Measurements from ENCODE around the gene NEK1.
"Not testable (repeated sequence)": the region's sequence is repeated elsewhere in the genome, so short reads cannot be mapped to it uniquely, and the experiment has no call there.

Gene NEK1

GRCh38 chr4:169601016-169601771, 11.2 kb downstream of the NEK1 start:
- DNase-seq (ENCODE audit: low spot score) = no peak

DNA sequence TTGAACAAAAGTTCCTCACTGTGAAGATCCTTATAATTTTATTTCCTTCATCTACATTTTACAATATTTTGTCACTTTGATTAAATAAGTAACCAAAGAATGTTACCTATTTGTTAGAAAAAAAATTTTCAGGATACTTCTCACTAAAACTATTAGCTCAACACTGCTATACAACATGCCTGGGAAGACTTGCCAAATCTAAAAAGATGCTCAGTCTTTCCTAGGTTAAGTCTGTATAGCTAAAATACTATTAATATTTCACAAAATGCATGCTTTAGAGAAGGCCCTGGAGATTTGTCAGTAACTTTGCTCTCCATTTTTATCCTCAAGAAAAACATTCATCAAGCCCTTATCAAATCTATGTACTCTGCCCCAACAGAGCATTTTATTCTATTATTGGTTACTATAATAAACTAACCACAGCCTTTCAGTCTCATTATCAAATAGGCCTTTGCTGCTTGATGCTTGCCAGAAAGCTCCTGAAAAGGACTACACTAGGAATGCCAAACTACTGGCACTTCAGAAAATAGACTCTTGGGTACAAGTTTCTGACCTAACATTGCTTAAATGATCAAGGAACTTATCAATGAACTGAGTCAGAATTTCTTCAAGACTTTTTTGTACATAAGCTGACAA, 17.7 kb downstream of the NEK1 start:
- DNase-seq (ENCODE audit: low spot score) = no peak

- no peak for DNase-seq (ENCODE audit: low spot score)
Observed at GRCh38 chr4:169593050-169593560, 19.3 kb downstream of the NEK1 start.

DNA sequence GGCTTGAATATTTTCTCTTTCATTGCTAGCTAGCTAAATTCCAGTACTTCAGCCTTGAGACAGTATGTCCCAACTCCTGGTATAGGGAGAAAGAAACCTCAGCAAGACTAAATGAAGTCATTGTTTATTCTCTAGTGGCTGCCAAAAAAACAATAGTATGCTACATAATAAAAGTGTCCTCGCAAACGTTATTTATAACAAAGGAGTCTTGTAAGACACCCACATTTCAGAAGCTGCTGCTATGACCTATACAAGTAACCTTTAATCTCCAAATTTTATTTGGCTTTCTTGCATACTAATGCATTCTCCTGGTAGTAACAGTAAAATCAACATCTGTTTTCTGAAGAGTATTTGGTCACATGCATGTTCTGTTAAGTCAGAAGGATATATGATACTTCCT, 28.8 kb downstream of the NEK1 start:
- DNase-seq (ENCODE audit: low spot score) = peak; percentile 64

GRCh38 chr4:169582706-169583105, 29.7 kb downstream of the NEK1 start:
- DNase-seq (ENCODE audit: low spot score) = no peak

DNA sequence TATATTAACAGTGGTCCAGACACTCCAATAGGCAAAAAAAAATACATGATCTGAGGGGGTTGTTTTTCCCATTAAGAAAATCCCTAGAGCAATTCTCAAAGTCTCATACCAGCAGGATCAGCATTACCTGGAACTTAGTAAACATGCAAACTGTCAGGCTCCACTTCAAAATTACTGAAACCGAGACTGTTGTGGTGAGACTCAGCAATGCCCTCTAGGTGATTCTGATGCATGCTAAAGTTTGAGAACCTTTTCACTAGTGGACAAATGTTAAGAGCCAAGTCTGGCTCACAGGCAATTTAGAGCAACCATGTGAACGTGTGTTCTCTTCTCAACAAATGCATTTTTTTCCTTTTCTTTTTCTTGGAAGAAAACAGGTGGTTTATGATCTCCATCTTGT, 30.2 kb downstream of the NEK1 start:
- no peak for DNase-seq (ENCODE audit: low spot score)

DNA sequence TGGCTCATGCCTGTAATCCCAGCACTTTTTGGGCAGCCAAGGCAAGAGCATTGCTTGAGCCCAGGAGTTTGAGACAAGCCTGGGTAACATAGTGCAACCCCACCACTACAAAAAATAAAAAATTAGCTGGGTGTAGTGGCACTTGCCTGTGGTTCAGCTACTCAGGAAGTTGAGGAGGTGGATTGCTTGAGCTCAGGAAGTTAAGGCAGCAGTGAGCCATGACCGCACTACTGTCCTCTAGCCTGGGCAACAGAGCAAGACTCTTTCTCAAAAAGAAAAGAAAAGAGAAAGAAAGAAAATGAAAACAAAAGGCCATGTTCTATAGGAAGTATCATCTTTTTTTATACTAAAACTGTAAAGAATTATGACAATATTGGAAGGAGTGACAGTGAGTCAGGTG, 38.5 kb downstream of the NEK1 start:
- no peak for DNase-seq (ENCODE audit: low spot score)

- DNase-seq (ENCODE audit: low spot score) = no peak
Observed at GRCh38 chr4:169571435-169571834, 40.9 kb downstream of the NEK1 start.

GRCh38 chr4:169571012-169571411, 41.4 kb downstream of the NEK1 start:
- not testable (repeated sequence) for DNase-seq (ENCODE audit: low spot score)

DNA sequence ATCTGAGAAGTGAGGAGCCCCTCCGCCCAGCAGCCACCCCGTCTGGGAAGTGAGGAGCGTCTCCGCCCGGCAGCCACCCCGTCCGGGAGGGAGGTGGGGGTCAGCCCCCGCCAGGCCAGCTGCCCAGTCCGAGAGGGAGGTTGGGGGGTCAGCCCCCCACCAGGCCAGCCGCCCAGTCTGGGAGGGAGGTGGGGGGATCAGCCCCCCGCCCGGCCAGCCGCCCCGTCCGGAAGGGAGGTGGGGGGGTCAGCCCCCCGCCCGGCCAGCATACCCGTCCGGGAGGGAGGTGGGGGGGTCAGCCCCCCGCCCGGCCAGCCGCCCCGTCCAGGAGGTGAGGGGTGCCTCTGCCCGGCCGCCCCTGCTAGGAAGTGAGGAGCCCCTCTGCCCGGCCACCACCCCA, 42.1 kb downstream of the NEK1 start:
- DNase-seq (ENCODE audit: low spot score) = not testable (repeated sequence)

GRCh38 chr4:169569188-169569587, 43.2 kb downstream of the NEK1 start:
- DNase-seq (ENCODE audit: low spot score) = not testable (repeated sequence)

- no peak for DNase-seq (ENCODE audit: low spot score)
Observed at GRCh38 chr4:169567916-169568315, 44.5 kb downstream of the NEK1 start.

DNA sequence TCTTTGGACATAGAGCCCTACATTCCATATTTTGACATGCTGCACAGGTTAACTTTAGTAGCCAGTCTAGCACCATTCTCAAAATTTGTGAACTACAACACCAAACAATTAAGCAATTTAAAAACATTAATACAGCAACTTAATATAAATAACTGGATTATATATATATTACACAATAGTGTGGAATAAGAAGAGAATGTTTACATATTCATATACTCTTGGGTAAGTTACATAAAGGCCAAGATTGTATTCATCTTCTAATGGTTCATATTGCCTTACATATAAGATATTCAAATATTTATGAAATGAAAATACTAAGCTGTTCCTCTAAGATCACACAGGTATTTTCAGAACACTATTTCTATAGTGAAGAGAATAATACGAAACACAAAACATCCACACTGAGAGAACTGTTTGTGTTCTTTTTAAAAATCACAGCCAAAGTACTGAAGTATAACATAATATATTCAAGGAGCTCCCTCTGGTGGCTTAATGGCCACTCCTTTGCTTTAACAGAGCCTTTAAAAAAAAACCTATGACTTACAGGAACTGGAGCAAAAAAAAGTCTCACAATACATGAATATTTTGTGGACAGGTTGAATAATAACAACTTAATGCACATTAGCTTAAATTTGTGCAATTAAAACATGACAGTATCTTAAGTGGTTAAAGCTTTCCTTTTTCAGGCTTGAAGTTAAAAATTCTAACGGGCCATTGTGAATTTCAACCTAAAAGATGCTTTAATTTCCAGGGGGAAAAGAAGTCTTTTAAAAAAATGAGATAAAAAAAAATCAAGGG, 46.2 kb downstream of the NEK1 start:
- DNase-seq (ENCODE audit: low spot score) = peak; percentile 57

GRCh38 chr4:169565606-169566005, 46.8 kb downstream of the NEK1 start:
- DNase-seq (ENCODE audit: low spot score) = no peak

DNA sequence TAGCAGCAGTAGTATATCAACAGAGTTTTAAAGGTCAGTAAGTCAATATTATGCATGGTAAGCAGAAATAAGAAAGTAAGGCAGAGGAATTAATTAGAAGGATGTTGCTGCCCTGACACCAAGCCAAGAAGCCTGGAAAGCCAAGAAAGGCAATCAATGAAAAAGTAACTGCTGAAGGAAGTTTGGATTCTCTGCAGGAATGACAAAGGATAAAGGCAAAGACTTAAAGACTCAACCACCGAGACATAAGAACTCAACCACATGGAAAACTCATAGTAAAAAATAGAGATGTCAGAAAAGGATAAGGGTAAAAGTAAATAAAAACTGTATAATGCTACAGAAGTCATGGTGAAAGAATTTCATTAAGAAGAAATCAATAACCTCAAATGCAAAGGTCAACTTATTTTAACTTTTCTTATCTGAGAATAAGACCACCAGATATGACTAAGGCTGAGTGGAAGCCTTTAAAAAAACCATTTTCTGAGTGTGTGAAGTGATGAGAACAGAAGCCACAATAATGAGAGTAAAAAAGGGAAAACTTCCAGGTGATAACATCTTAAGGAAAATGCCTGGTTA, 55.2 kb downstream of the NEK1 start:
- DNase-seq (ENCODE audit: low spot score) = no peak

GRCh38 chr4:169546548-169546947, 65.8 kb downstream of the NEK1 start:
- not testable (repeated sequence) for DNase-seq (ENCODE audit: low spot score)

- DNase-seq (ENCODE audit: low spot score) = no peak
Observed at GRCh38 chr4:169540774-169541173, 71.6 kb downstream of the NEK1 start.

DNA sequence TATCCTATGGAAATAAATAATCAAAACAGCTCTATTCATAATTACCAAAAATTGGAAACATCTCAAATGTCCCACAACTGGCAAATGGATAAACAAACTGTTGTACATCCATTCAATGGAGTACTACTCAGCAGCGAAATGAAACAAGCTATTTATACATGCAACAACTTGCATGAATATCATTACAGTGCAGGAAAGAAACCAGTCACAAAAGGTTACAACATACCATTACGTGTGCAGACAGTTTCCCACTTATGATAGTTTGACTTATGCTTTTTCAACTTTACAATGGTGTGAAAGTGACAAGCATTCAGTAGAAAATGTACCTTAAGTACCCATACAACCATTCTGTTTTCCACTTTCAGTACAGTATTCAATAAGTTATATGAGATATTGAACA, 82.3 kb downstream of the NEK1 start:
- DNase-seq (ENCODE audit: low spot score) = no peak

DNA sequence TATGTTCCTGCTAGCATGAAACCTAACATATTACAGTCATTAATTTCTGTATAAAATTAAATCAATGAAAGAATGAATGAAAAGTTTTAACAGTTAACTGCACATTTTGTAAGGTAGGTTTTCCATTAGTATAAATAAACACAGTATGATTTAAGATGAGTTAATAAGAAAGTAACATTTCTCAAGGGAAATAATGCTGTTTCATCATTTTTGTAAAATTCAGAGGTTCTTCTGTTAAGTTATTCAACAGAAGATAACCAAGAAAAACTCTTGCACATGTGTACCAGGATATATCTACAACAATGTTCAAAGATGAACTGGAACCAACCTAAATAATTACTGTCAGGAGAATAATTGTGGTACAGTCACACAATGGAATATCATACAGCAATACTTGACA, 88.6 kb downstream of the NEK1 start:
- no peak for DNase-seq (ENCODE audit: low spot score)

GRCh38 chr4:169510617-169511016, 101.8 kb downstream of the NEK1 start:
- no peak for DNase-seq (ENCODE audit: low spot score)

- no peak for DNase-seq (ENCODE audit: low spot score)
Observed at GRCh38 chr4:169506903-169507302, 105.5 kb downstream of the NEK1 start.

DNA sequence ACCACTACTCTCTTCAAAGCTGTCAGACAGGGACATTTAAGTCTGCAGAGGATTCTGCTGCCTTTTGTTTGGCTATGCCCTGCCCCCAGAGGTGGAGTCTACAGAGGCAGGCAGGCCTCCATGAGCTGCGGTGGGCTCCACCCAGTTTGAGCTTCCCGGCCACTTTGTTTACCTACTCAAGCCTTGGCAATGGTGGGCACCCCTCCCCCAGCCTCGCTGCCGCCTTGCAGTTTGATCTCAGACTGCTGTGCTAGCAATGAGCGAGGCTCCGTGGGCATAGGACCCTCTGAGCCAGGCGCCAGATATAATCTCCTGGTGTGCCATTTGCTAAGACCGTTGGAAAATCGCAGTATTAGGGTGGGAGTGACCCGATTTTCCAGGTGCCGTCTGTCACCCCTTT, 112.5 kb downstream of the NEK1 start:
- DNase-seq (ENCODE audit: low spot score) = not testable (repeated sequence)

Data from COLO829 (cell line).